Thoracic aorta (tissue), 2 donors: ENCODE data around the gene LRMDA. TPM values are rescaled to one million over a fixed set of nuclear protein-coding genes. Genes with fewer than 3 reads are reported as not detected.

Experiments
- ATAC-seq: fragments of 150-250 bp; one replicate; pipeline ENCODE4 v1.8.0; 2017; ENCODE audit warnings: low read depth; ENCODE audit not compliant: insufficient number of reproducible peaks, low FRiP score
- DNase-seq: peaks from one replicate; pipeline ENCODE4 v3.0.0-alpha.2; 2020; ENCODE audit warnings: low spot score
- H3K27ac ChIP-seq, 2 donors: fragments of 200-600 bp; sonication (generic); 1 replicate in 1 of 2; 2 replicates in 1 of 2; pipeline ENCODE4 v1.5.1; 2016; ENCODE audit warnings: mild to moderate bottlenecking in 2 of 2, moderate library complexity in 2 of 2
- H3K27me3 ChIP-seq: fragments of 200-600 bp; sonication (generic); replicated peaks from 2 replicates; pipeline ENCODE4 v1.6.0; 2016; ENCODE audit warnings: mild to moderate bottlenecking; ENCODE audit not compliant: insufficient read depth
- H3K36me3 ChIP-seq: fragments of 200-600 bp; sonication (generic); one replicate; pipeline ENCODE4 v1.5.1; 2016
- H3K4me1 ChIP-seq, 2 donors: fragments of 200-600 bp; sonication (generic); 1 replicate in 1 of 2; 2 replicates in 1 of 2; pipeline versions ENCODE4 v1.5.1 to v1.6.0; 2016; ENCODE audit warnings: low read depth in 2 of 2, mild to moderate bottlenecking in 1 of 2; ENCODE audit not compliant: control insufficient read depth in 1 of 2
- H3K4me3 ChIP-seq: fragments of 200-600 bp; sonication (generic); 2 replicates; pipeline ENCODE4 v1.5.1; 2016; ENCODE audit warnings: mild to moderate bottlenecking
- H3K9me3 ChIP-seq: fragments of 200-600 bp; sonication (generic); 2 replicates; pipeline ENCODE4 v1.5.1; 2016
- CTCF ChIP-seq: fragments of 200-600 bp; sonication (generic); IDR thresholded peaks from one replicate; pipeline ENCODE4 v1.5.1; 2019; ENCODE audit warnings: antibody characterized with exemption
- total RNA-seq, 2 donors: library from RNA; depleted of rRNA; stranded (reverse); fragments of >200 nt; gene quantifications; one replicate each; pipeline versions ENCODE4 v1.1.0 to v1.2.3, GENCODE V29; 2016

LRMDA gene
- total RNA-seq, 2 donors from 2014 or later: 8.3 to 36.6 TPM

- no peaks in the 10 kb centered on the region for H3K27me3 ChIP-seq
- H3K9me3 ChIP-seq: no peaks in the 10 kb centered on the region
- no peak for ATAC-seq
- H3K36me3 ChIP-seq: no peaks in the 10 kb centered on the region
- no peak overlapping the region for H3K4me3 ChIP-seq
- peaks cover 7 to 36% of the 10 kb centered on the region in 2 donors for H3K4me1 ChIP-seq
- DNase-seq: no peak
- H3K27ac ChIP-seq: no peak overlapping the region
- TF ChIP-seq CTCF: no peak
These were observed 685.1 kb downstream of the LRMDA start for GRCh38 chr10:76116523-76116922.

GRCh38 chr10:76117949-76118348, 686.5 kb downstream of the LRMDA start:
- no peak for TF ChIP-seq CTCF
- Histone ChIP-seq H3K4me1 (peaks cover 7 to 36% of the 10 kb centered on the region in 2 donors), H3K27ac (no peak overlapping the region), H3K4me3 (no peak overlapping the region), H3K9me3 (no peaks in the 10 kb centered on the region), H3K36me3 (no peaks in the 10 kb centered on the region), H3K27me3 (no peaks in the 10 kb centered on the region)
- ATAC-seq: no peak
- DNase-seq: no peak

- TF ChIP-seq CTCF: no peak
- peaks cover 7 to 31% of the 10 kb centered on the region in 2 donors for H3K4me1 ChIP-seq
- H3K4me3 ChIP-seq: no peak overlapping the region
- DNase-seq (no peak), ATAC-seq (no peak)
- H3K36me3 ChIP-seq: no peaks in the 10 kb centered on the region
- H3K27me3 ChIP-seq: no peaks in the 10 kb centered on the region
- H3K9me3 ChIP-seq: no peaks in the 10 kb centered on the region
- H3K27ac ChIP-seq: no peak overlapping the region
These were observed 687.6 kb downstream of the LRMDA start for GRCh38 chr10:76119036-76119435.

- DNase-seq: no peak
- H3K27me3 ChIP-seq: no peaks in the 10 kb centered on the region
- no peak for ATAC-seq
- no peaks in the 10 kb centered on the region for H3K36me3 ChIP-seq
- no peaks in the 10 kb centered on the region for H3K9me3 ChIP-seq
- TF ChIP-seq CTCF: no peak
- no peak overlapping the region for H3K4me3 ChIP-seq
- no peak overlapping the region for H3K27ac ChIP-seq
- peaks cover 7 to 26% of the 10 kb centered on the region in 2 donors for H3K4me1 ChIP-seq
These were observed 688.1 kb downstream of the LRMDA start for GRCh38 chr10:76119515-76119914.

- Histone ChIP-seq H3K4me1 (peaks cover 0 to 14% of the 10 kb centered on the region in 2 donors), H3K9me3 (no peaks in the 10 kb centered on the region), H3K27ac (no peak overlapping the region), H3K36me3 (no peaks in the 10 kb centered on the region), H3K4me3 (no peak overlapping the region), H3K27me3 (no peaks in the 10 kb centered on the region)
- no peak for ATAC-seq
- DNase-seq: no peak
- TF ChIP-seq CTCF: no peak
These were observed 690.6 kb downstream of the LRMDA start for GRCh38 chr10:76122056-76122455.
